HepG2 (cell line): ENCODE results near the gene ASAP2. TPM values are rescaled to one million over a fixed set of nuclear protein-coding genes. Genes with fewer than 3 reads are reported as not detected.

ENCODE experiments used
- CREM ChIP-seq, 2 experiments: sonication (generic) in 1 of 2; formaldehyde crosslinking in 1 of 2; IDR thresholded peaks; 2 replicates each; pipeline versions ENCODE4 v1.4.0 to v1.6.1; 2016 to 2020; ENCODE audit warnings: antibody characterized with exemption in 1 of 2, mild to moderate bottlenecking in 1 of 2, missing genetic modification reagents in 1 of 2
- GATAD2A ChIP-seq: IDR thresholded peaks from 2 replicates; pipeline ENCODE4 v1.6.1; 2016
- GMEB1 ChIP-seq: sonication (generic); formaldehyde crosslinking; IDR thresholded peaks from 2 replicates; pipeline ENCODE4 v1.5.1; 2020; ENCODE audit warnings: missing genetic modification reagents, mild to moderate bottlenecking, borderline replicate concordance
- HMGXB4 ChIP-seq, 2 experiments: sonication (generic) in 1 of 2; formaldehyde crosslinking in 1 of 2; IDR thresholded peaks; 2 replicates each; pipeline versions ENCODE4 v1.4.0 to v1.6.1; 2018 to 2020; ENCODE audit warnings: missing genetic modification reagents in 2 of 2, borderline replicate concordance in 1 of 2, low read depth in 1 of 2, mild to moderate bottlenecking in 1 of 2, missing biosample characterization in 1 of 2
- HNF4A ChIP-seq: sonication (generic); formaldehyde crosslinking; IDR thresholded peaks from 2 replicates; pipeline ENCODE4 v1.4.0; 2020; ENCODE audit warnings: missing genetic modification reagents
- MED1 ChIP-seq: sonication (generic); formaldehyde crosslinking; IDR thresholded peaks from 2 replicates; pipeline ENCODE4 v1.4.0; 2020; ENCODE audit warnings: missing genetic modification reagents
- RARG ChIP-seq: sonication (generic); formaldehyde crosslinking; IDR thresholded peaks from 2 replicates; pipeline ENCODE4 v1.4.0; 2020; ENCODE audit warnings: low read depth, mild to moderate bottlenecking, missing genetic modification reagents
- STAG1 ChIP-seq: sonication (generic); formaldehyde crosslinking; IDR thresholded peaks from 2 replicates; pipeline ENCODE4 v1.4.0; 2020; ENCODE audit warnings: missing genetic modification reagents
- THAP9 ChIP-seq: sonication (generic); formaldehyde crosslinking; IDR thresholded peaks from 2 replicates; pipeline ENCODE4; 2020; ENCODE audit warnings: missing genetic modification reagents, mild to moderate bottlenecking, borderline replicate concordance
- ZBED4 ChIP-seq: sonication (generic); formaldehyde crosslinking; IDR thresholded peaks from 2 replicates; pipeline ENCODE4 v1.4.0; 2020; ENCODE audit warnings: missing genetic modification reagents, borderline replicate concordance
- ZFP90 ChIP-seq: sonication (generic); formaldehyde crosslinking; IDR thresholded peaks from 2 replicates; pipeline ENCODE4 v1.8.0; 2022; ENCODE audit warnings: missing genetic modification reagents, mild to moderate bottlenecking, inconsistent platforms, borderline replicate concordance
- ZFX ChIP-seq: sonication (generic); formaldehyde crosslinking; IDR thresholded peaks from 2 replicates; pipeline ENCODE4 v1.4.0; 2020; ENCODE audit warnings: mild to moderate bottlenecking, low read depth, missing genetic modification reagents, moderate library complexity
- ZFY ChIP-seq: sonication (generic); formaldehyde crosslinking; IDR thresholded peaks from 2 replicates; pipeline ENCODE4 v1.4.0; 2020; ENCODE audit warnings: missing genetic modification reagents
- ZMYM3 ChIP-seq: sonication (generic); formaldehyde crosslinking; IDR thresholded peaks from 2 replicates; pipeline ENCODE4 v1.5.1; 2020; ENCODE audit warnings: mild to moderate bottlenecking, missing genetic modification reagents
- ZNF263 ChIP-seq: sonication (generic); formaldehyde crosslinking; IDR thresholded peaks from 2 replicates; pipeline ENCODE4 v1.4.0; 2020; ENCODE audit warnings: missing genetic modification reagents
- ZNF350 ChIP-seq: sonication (generic); formaldehyde crosslinking; IDR thresholded peaks from 2 replicates; pipeline ENCODE4 v1.4.0; 2020; ENCODE audit warnings: mild to moderate bottlenecking, low read depth, missing genetic modification reagents, borderline replicate concordance
- ZNF552 ChIP-seq: sonication (generic); formaldehyde crosslinking; IDR thresholded peaks from 2 replicates; pipeline ENCODE4 v1.9.0; 2022; ENCODE audit warnings: missing genetic modification reagents, mild to moderate bottlenecking, borderline replicate concordance
- ZNF598 ChIP-seq: sonication (generic); formaldehyde crosslinking; IDR thresholded peaks from 2 replicates; pipeline ENCODE4 v1.5.1; 2020; ENCODE audit warnings: mild to moderate bottlenecking, missing genetic modification reagents, borderline replicate concordance
- ZSCAN9 ChIP-seq: IDR thresholded peaks from 2 replicates; pipeline ENCODE4 v1.6.1; 2016; ENCODE audit warnings: borderline replicate concordance
- polyA plus RNA-seq, 8 experiments: library from polyadenylated mRNA; depleted of rRNA in 3 of 8; stranded (reverse) in 7 of 8; unstranded in 1 of 8; fragments of >200 nt; fragmentation: Illumina TruSeq in 4 of 8; extraction: Trizol in 4 of 8; gene quantifications; 2 replicates each; pipeline versions ENCODE4 v1.2.1 to v1.2.3, GENCODE V29; 2011 to 2016; ENCODE audit warnings: low read depth in 4 of 8, missing spikeins in 1 of 8, mixed read lengths in 1 of 8; ENCODE audit not compliant: insufficient read depth in 1 of 8
- total RNA-seq, 5 experiments: library from RNA; depleted of rRNA; stranded (reverse); fragments of >200 nt; fragmentation: Illumina TruSeq; extraction: Trizol; gene quantifications; 2 replicates each; pipeline ENCODE4 v1.2.3, GENCODE V29; 2016; ENCODE audit warnings: low read depth in 1 of 5

The ASAP2 gene
- total and polyA plus RNA-seq, 2 of the 13 experiments (the other 11 are each of a cell fraction or from before 2014, with no cell fraction given) = 7.3 to 22.3 TPM

- TF ChIP-seq ZNF598 (CRISPR knock-in tag) = peak; percentile 45; the same call in 1 of the 2 replicates
- peak; percentile 70 for TF ChIP-seq ZFY (CRISPR knock-in tag)
- peak; percentile 57 for TF ChIP-seq GATAD2A (CRISPR knock-in tag)
- no peak; the same call in 1 of the 2 replicates for TF ChIP-seq CREM (IDR thresholded peaks at IDR 0.05)
- no peak for TF ChIP-seq CREM (CRISPR knock-in tag; IDR thresholded peaks at IDR 0.05)
- 0 out of 4 replicates have a peak, but pooled peaks of 1 of the 2 experiments have one; percentile 37 for TF ChIP-seq HMGXB4 (CRISPR knock-in tag; IDR thresholded peaks at IDR 0.05; ENCODE audit: borderline replicate concordance in 1 of 2, low read depth in 1 of 2)
- TF ChIP-seq GMEB1 (CRISPR knock-in tag) = peak; percentile 19; the same call in 1 of the 2 replicates
- TF ChIP-seq ZSCAN9 (CRISPR knock-in tag) = no peak
- peak; percentile 78 for TF ChIP-seq HNF4A (CRISPR knock-in tag)
- peak; percentile 75 for TF ChIP-seq ZNF263 (CRISPR knock-in tag)
- 0 out of 2 replicates have a peak, but pooled peaks have one; percentile 9 for TF ChIP-seq STAG1 (CRISPR knock-in tag)
- peak; percentile 65 for TF ChIP-seq ZFX (CRISPR knock-in tag)
- TF ChIP-seq THAP9 = peak; percentile 62; the same call in 1 of the 2 replicates
- TF ChIP-seq ZNF350 (CRISPR knock-in tag) = 0 out of 2 replicates have a peak, but pooled peaks have one; percentile 27
- no peak for TF ChIP-seq RARG (CRISPR knock-in tag)
- 0 out of 2 replicates have a peak, but pooled peaks have one; percentile 41 for TF ChIP-seq ZBED4 (CRISPR knock-in tag)
- TF ChIP-seq ZFP90 (CRISPR knock-in tag) = peak; percentile 80; the same call in 1 of the 2 replicates
- TF ChIP-seq MED1 (CRISPR knock-in tag) = peak; percentile 28; the same call in 1 of the 2 replicates
- peak; percentile 52; the same call in 1 of the 2 replicates for TF ChIP-seq ZMYM3
- 0 out of 2 replicates have a peak, but pooled peaks have one; percentile 32 for TF ChIP-seq ZNF552 (CRISPR knock-in tag)
These were observed 213.9 kb downstream of the ASAP2 start (continued) for GRCh38 chr2:9420495-9420894.
